Aorta (tissue), 5 donors: ENCODE measurements around the gene RTEL1. TPM values are rescaled to one million over a fixed set of nuclear protein-coding genes. Genes with fewer than 3 reads are reported as not detected.
"Not testable (repeated sequence)": the region's sequence is repeated elsewhere in the genome, so short reads cannot be mapped to it uniquely, and the experiment has no call there.

ENCODE experiments used
- ATAC-seq: fragments of 200-7000 bp; cut with Tn5 transposase; one replicate; pipeline ENCODE4 v1.9.1; 2022; ENCODE audit warnings: moderate library complexity; ENCODE audit not compliant: low FRiP score
- DNase-seq, 2 donors: peaks; one replicate each; pipeline ENCODE4 v3.0.0-alpha.2; 2020
- H3K27ac ChIP-seq, 2 donors: one replicate each; pipeline ENCODE4 v1.5.1; 2013; ENCODE audit warnings: low read length in 2 of 2, mild to moderate bottlenecking in 2 of 2, moderate library complexity in 2 of 2, control low read depth in 1 of 2, inconsistent platforms in 1 of 2, low read depth in 1 of 2
- H3K27me3 ChIP-seq, 2 donors: one replicate each; pipeline ENCODE4 v1.6.1; 2013; ENCODE audit warnings: control low read depth in 1 of 2, low read length in 1 of 2, mild to moderate bottlenecking in 1 of 2, moderate library complexity in 1 of 2; ENCODE audit not compliant: insufficient read depth in 2 of 2, control insufficient read depth in 1 of 2
- H3K36me3 ChIP-seq, 2 donors: one replicate each; pipeline ENCODE4 v1.6.1; 2013; ENCODE audit warnings: control low read depth in 1 of 2, low read length in 1 of 2, mild to moderate bottlenecking in 1 of 2; ENCODE audit not compliant: insufficient read depth in 2 of 2, control insufficient read depth in 1 of 2
- H3K4me1 ChIP-seq, 2 donors: one replicate each; pipeline ENCODE4 v1.6.1; 2013; ENCODE audit warnings: low read length in 2 of 2, control low read depth in 1 of 2, mild to moderate bottlenecking in 1 of 2, moderate library complexity in 1 of 2; ENCODE audit not compliant: insufficient read depth in 2 of 2, control insufficient read depth in 1 of 2
- H3K4me3 ChIP-seq, 2 donors: one replicate each; pipeline ENCODE4 v1.5.1; 2013; ENCODE audit warnings: low read length in 2 of 2, control low read depth in 1 of 2, mild to moderate bottlenecking in 1 of 2
- H3K9me3 ChIP-seq: one replicate; pipeline ENCODE4 v1.6.1; 2013; ENCODE audit warnings: mild to moderate bottlenecking, low read length; ENCODE audit not compliant: control insufficient read depth
- WGBS, 2 donors: extraction: QIAGEN DNeasy Blood & Tissue Kit; methylation state at CpG; one replicate each; pipeline ENCODE4 v1.1.7; 2013; 5-methylcytosine and 5-hydroxymethylcytosine counted together
- intact Hi-C, 2 donors: fragments of 100-400 bp; cut with DNase I; formaldehyde crosslinking; loops; one replicate each; pipeline versions ENCODE4 v1.14.2 to v1.15.0; 2022
- polyA plus RNA-seq, 2 donors: library from polyadenylated mRNA; stranded (reverse); fragments of 200-250 nt; gene quantifications; one replicate each; pipeline ENCODE4 v1.2.3, GENCODE V29; 2013
- total RNA-seq, 2 donors: library from RNA; stranded (reverse); fragmentation: NEBNext Ultra II Directional; extraction: Animal tissue kit (Norgen Biotek cat#: 25700); gene quantifications; one replicate each; pipeline ENCODE4 v1.2.1, GENCODE V29; 2021
- donor health status: healthy with polysubstance abuse.
- donor health status: Bipolar disorder and iron deficiency.
- donor health status: DM: no; HTN: no; CAD: no.
- donor health status: DM: no; HTN: no; CAD: no.
- donor health status: DM: yes; HTN: yes; CAD: no.

Gene RTEL1
- total and polyA plus RNA-seq, 4 donors: 6.8 to 114 (median 39.3) TPM

DNA sequence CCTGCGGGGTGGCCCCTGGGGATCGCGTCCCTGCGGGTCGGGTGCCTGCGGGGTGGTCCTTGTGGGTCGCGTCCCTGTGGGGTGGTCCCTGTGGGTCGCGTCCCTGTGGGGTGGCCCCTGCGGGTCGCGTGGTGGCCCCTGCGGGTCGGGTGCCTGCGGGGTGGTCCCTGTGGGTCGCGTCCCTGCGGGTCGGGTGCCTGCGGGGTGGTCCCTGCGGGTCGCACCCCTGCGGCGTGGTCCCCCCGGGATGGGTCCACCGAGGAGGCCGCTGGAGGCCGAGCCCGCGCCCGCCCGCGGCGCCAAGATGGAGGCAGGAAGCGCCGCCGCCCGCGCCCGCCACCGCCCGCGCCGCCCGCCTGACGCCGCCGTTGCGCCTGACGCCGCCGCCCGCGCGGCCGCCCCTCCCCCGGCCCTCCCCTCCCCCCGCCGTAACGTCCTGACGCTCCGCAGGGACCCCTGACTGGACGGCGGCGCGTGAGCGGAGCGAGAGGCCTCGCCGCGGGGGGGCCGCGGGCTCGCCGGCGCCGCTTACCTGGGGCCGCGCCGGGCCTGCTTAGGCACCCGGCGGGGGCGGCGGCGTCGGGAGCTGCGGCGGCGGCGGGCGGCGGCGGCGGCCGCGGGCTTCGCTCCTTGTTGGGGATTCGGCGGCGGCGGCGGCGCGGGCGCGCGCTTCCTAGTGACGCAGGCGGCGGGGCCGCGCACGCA lies 31.5 kb upstream of the RTEL1 start, which contains the start of gene GMEB2:
GMEB2 (minus strand) TSS at position 678 of the 705 bp plus-strand sequence. CDS start 7,704 bp downstream, outside the sequence.
- peak within 1 kb of the TSS; percentile 76 to 97 for H3K27ac ChIP-seq
- intact Hi-C loops: loop anchor here in 1 of 2 donors (2.0 to 10.0 kb wide), 2 partner anchors 112 to 268 kb away; partner anchors contain the start of genes DNAJC5 and SLC2A4RG
- 0 to 1% methylated on average over 14 to 114 of the region's 114 CpGs for WGBS, 2 donors
- H3K27me3 ChIP-seq: no peaks in the 10 kb centered on the region
- H3K36me3 ChIP-seq: no peaks in the 10 kb centered on the region
- peak within 1 kb of the TSS; percentile 79 to 95 for H3K4me3 ChIP-seq
- peak; percentile 85 to 91 for DNase-seq
- no peaks in the 10 kb centered on the region for H3K4me1 ChIP-seq
- no peaks in the 10 kb centered on the region for H3K9me3 ChIP-seq
- ATAC-seq: peak; percentile 50

DNA sequence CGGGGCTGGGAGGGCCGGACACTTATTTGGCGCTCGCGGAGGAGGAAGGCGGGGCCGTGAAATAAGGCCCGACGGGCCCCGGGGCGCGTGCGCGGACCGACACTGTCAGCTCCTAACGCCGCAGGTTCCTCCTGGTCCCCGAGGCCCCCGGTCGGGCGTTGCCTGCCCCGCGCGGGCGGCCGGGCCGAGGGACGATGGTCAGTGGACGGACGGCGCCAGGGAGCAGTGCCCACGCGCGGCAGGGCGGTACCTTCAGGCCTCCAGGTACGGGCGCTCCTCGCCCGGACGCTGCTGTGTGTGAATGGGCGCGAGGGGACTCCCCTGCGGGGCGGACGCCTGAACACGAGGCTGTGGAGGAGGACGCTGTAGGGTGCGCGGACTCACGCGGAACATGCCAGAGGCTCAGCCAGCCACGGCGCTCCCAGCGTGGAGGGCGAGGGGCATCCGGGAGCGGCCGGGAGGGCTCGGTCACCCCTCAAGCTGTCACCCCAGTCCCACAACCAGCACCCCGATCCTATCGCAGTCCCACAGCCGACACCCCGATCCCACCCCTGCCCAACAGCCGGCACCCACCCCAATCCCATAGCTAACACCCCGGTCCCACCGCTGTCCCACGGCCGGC lies 30.9 kb upstream of the RTEL1 start:
- Histone ChIP-seq H3K27me3 (no peaks in the 10 kb centered on the region), H3K36me3 (no peaks in the 10 kb centered on the region), H3K9me3 (no peaks in the 10 kb centered on the region), H3K4me1 (no peaks in the 10 kb centered on the region), H3K27ac (peak overlapping the region in 1 of 2 donors; percentile 17), H3K4me3 (peak overlapping the region; percentile 16 to 69)
- DNase-seq: peak; percentile 96 to 98
- peak; percentile 94 for ATAC-seq
- intact Hi-C loops: loop anchor here in 1 of 2 donors (2.0 to 10.0 kb wide), 2 partner anchors 112 to 268 kb away; partner anchors contain the start of genes DNAJC5 and SLC2A4RG
- WGBS, 2 donors: 0% methylated on average over 31 to 68 of the region's 68 CpGs

DNA sequence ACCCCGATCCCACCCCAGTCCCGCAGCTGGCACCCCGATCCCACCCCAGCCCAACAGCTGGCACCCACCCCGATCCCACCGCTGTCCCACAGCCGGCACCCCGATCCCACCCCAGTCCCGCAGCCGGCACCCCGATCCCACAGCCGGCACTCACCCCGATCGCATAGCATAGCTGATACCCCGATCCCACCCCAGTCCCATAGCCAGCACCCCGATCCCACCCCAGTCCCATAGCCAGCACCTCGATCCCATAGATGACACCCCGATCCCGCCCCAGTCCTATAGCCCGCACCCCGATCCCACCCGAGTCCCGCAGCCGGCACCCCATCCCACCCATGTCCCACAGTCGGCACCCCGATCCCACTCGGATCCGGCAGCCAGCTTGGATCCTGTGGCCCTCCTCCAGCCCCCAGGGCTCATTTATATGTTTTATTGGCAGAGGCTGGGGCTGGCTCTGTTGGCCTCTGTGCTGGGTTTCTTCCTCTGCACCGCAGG lies 30.3 kb upstream of the RTEL1 start:
- ATAC-seq (peak; percentile 4), DNase-seq (peak; percentile 58 to 78)
- Histone ChIP-seq H3K36me3 (no peaks in the 10 kb centered on the region), H3K4me1 (no peaks in the 10 kb centered on the region), H3K27me3 (no peaks in the 10 kb centered on the region), H3K9me3 (no peaks in the 10 kb centered on the region), H3K27ac (no peak overlapping the region), H3K4me3 (peak overlapping the region; percentile 16 to 69)
- WGBS, 2 donors: 12 to 18% methylated on average over 26 to 28 of the region's 28 CpGs
- intact Hi-C loops: loop anchor here in 1 of 2 donors (2.0 to 10.0 kb wide), 2 partner anchors 111 to 267 kb away; partner anchors contain the start of genes DNAJC5 and SLC2A4RG

DNA sequence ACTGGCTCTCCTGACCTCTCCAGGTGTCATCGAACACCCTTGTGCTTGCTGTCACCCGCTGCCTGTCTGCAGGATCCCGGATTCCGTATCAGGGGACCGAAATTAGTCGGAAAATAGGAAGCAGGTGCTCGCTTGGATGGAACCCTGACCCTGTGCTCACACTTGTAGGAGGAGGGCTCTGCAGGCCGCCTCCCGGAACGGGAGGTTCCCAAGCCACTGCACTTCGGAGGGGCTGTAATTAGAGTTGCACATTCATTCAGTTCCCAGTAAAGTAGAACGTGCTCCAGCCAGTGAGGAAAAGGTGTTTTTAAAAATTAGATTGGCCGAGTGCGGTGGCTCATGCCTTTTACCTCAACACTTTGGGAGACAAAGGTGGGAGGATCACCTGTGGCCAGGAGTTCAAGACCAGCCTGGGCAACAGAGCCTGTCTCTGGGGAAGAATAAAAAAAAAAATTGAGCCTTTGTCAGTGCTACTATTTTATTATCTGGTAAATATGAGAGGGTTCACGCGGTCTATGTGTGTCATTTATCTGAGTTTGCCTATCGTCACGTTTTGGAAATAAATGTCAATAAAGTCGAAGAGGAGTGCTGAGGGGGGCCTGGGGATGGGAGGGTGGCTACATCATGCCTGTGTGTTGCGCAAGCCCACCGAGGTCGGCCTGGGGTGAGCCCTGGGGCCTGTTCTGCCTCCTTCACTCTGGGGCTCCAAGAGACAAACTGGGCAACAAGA lies 29.7 kb upstream of the RTEL1 start:
- WGBS, 2 donors: 35 to 40% methylated on average over 22 of the region's 22 CpGs

DNA sequence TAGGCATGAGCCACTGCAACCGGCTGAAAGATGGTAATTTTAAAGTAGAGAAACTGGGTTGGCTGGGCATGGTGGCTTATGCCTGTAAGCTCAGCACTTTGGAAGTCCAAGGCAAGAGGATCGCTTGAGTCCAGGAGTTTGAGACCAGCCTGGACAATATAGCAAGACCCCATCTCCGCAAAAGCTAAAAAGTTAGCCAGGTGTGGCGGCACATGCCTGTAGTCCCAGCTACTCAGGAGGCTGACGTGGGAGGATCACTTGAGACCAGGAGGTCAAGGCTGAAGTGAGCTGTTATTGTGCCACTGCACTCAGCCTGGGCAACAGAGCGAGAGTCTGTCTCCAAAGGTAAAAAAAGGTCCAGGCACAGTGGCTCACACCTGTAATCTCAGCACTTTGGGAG lies 27.2 kb upstream of the RTEL1 start:
- H3K27ac ChIP-seq, ATAC-seq, H3K4me1 ChIP-seq, H3K27me3 ChIP-seq, H3K4me3 ChIP-seq, H3K9me3 ChIP-seq, intact Hi-C loops, H3K36me3 ChIP-seq: not testable (repeated sequence)
- WGBS, 2 donors: 93 to 96% methylated on average over 6 of the region's 6 CpGs
- peak; percentile 15 to 31 for DNase-seq

More for the DNA sequence above, 29.7 kb upstream of the RTEL1 start:
- Histone ChIP-seq H3K27ac (no peak overlapping the region), H3K36me3 (no peaks in the 10 kb centered on the region), H3K9me3 (no peaks in the 10 kb centered on the region), H3K4me1 (no peaks in the 10 kb centered on the region), H3K4me3 (peak overlapping the region; percentile 16 to 69), H3K27me3 (no peaks in the 10 kb centered on the region)
- intact Hi-C loops: loop anchor here in 1 of 2 donors (10.0 kb wide), 1 partner anchor 266 kb away; the partner anchor contains the start of gene DNAJC5
- DNase-seq (peak; percentile 73 to 85), ATAC-seq (peak; percentile 45)

DNA sequence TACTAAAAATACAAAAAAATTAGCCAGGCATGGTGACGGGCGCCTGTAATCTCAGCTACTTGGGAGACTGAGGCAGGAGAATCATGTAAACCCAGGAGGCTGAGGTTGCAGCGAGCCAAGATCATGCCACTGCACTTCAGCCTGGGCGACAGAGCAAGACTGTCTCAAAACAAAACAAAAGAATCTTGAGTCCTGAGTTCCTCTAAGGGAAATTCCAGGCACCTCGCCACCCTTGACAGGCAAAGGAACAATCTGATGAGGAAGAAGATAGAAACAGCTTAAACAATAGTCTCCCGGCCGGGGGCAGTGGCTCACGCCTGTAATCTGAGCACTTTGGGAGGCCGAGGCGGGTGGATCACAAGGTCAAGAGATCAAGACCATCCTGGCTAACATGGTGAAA lies 26.7 kb upstream of the RTEL1 start:
- H3K4me3 ChIP-seq, H3K36me3 ChIP-seq, H3K9me3 ChIP-seq, H3K27me3 ChIP-seq, ATAC-seq, H3K27ac ChIP-seq, H3K4me1 ChIP-seq, intact Hi-C loops: not testable (repeated sequence)
- WGBS, 2 donors: 58 to 65% methylated on average over 10 of the region's 10 CpGs
- DNase-seq: peak in 1 of 2 donors; percentile 39

DNA sequence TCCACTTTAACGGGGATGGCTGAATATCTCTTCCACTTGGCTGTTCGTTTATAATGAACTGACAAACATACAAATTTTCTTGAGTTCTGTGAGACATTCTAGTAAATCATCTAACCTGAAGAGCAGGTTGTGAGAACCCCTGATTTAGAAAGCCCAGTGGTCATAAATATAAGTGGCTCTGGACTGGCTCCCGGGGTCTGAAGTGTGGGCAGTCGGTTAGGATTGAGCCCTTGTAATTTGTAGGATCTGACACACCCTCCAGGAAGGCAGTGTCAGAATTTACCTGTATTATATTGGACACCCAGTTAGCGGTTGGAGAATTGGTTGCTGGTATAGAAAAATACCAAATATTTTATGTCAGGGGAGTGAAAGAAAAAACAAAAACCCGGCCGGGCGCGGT lies 24.4 kb upstream of the RTEL1 start:
- intact Hi-C loops: no loop called here
- no peak for DNase-seq
- Histone ChIP-seq H3K9me3 (no peaks in the 10 kb centered on the region), H3K36me3 (no peaks in the 10 kb centered on the region), H3K4me1 (no peaks in the 10 kb centered on the region), H3K4me3 (no peak overlapping the region), H3K27ac (no peak overlapping the region), H3K27me3 (no peaks in the 10 kb centered on the region)
- 81 to 86% methylated on average over 9 of the region's 9 CpGs for WGBS, 2 donors
- no peak for ATAC-seq

DNA sequence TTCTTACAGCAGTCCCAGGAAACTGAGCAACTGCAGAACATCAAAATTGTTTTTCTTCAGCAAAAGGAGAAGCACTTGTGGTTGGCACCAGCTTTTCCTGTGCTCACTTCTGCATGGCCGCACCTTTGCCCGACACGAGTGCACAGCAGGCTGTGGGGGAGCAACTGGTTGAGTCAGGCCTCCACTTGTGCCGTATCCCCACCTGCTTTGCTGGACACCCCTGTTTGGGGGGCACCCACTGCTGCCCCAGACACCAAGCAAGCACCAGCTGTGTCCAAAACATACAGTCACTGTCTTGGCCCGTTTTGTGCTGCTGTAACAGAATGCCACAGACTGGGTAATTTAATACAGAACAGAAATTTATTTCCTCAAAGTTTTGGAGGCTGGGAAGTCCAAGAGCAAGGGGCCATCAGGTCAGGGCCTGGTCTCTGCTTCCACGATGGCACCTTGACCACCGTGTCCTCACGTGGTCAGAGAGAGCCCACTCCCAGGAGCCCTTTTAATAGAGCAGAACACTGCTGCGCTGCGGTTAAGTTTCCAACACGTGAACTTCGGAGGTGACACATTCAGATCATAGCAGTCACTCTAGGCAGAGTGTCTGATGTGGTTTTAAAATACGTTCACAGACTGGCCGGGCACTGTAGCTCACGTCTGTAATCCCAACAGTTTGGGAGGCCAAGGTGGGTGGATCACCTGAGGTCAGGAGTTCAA lies 22.5 kb upstream of the RTEL1 start:
- peak in 1 of 2 donors; percentile 60 for DNase-seq
- ATAC-seq: no peak
- no peaks in the 10 kb centered on the region for H3K9me3 ChIP-seq
- no peak overlapping the region for H3K4me3 ChIP-seq
- H3K36me3 ChIP-seq: no peaks in the 10 kb centered on the region
- no peak overlapping the region for H3K27ac ChIP-seq
- 74 to 78% methylated on average over 15 of the region's 15 CpGs for WGBS, 2 donors
- H3K27me3 ChIP-seq: no peaks in the 10 kb centered on the region
- H3K4me1 ChIP-seq: no peaks in the 10 kb centered on the region
- intact Hi-C loops: no loop called here
